Measurements from ENCODE around the gene PLIN3.
"Not testable (repeated sequence)": the region's sequence is repeated elsewhere in the genome, so short reads cannot be mapped to it uniquely, and the experiment has no call there.

DNA sequence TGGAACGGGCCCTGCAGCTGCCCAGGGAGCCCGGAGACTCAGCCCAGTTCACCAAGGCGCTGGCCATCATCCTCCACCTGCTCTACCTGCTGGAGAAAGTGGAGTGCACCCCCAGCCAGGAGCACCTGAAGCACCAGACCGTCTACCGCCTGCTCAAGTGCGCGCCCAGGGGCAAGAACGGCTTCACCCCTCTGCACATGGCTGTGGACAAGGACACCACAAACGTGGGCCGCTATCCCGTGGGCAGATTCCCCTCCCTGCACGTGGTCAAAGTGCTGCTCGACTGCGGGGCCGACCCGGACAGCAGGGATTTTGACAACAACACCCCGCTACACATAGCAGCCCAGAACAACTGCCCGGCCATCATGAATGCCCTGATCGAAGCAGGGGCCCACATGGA lies 74.2 kb downstream of the PLIN3 start:
- not testable (repeated sequence) for TF ChIP-seq BHLHE40 (IDR thresholded peaks at IDR 0.05; ENCODE audit: borderline replicate concordance); TARDBP (IDR thresholded peaks at IDR 0.05); FOXK2 (IDR thresholded peaks at IDR 0.05); NFRKB (IDR thresholded peaks at IDR 0.05); FOXM1 (IDR thresholded peaks at IDR 0.05; ENCODE audit: borderline replicate concordance); SP1 (IDR thresholded peaks at IDR 0.05); HDGF (IDR thresholded peaks at IDR 0.05; ENCODE audit: borderline replicate concordance); FOXA1 (IDR thresholded peaks at IDR 0.05); SUZ12 (IDR thresholded peaks at IDR 0.05)

Data from HEK293T (cell line).